Measurements from ENCODE around the gene GFI1B. TPM values are rescaled to one million over a fixed set of nuclear protein-coding genes. Genes with fewer than 3 reads are reported as not detected.

GFI1B gene
- total RNA-seq, 4 donors from 2014 or later, result not detected

DNA sequence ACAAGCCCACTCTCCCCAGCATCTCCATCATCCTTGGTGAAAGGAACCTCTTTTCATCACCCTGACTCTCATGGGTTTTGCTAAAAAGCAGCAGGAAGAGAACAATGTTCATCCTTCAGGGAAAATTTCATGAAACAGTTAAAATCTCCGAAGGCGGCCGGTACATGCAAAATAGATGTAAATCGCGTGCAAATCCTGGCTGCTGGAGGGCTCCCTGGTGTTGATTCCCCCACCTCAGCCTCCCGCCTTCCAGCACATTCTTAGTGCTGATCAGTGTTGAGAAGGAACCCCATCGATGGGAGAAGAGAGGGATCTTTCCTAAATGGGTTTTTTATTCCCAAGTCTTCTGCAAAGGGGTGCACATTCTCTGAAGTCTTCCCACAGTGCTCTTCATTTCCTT, 8.7 kb upstream of the GFI1B start:
- Histone ChIP-seq H3K4me1 (peaks cover 0 to 7% (median 0%) of the 10 kb centered on the region in 4 donors), H3K36me3 (no peaks in the 10 kb centered on the region), H3K4me3 (no peak overlapping the region), H3K27me3 (peaks cover 0 to 8% of the 10 kb centered on the region in 2 donors), H3K9me3 (no peaks in the 10 kb centered on the region), H3K27ac (no peak overlapping the region)
- WGBS, 2 donors, result 27 to 49% methylated on average over 7 of the region's 7 CpGs
- DNase-seq (ENCODE audit: low spot score in 2 of 2), result no peak
- TF ChIP-seq EP300 (IDR thresholded peaks at IDR 0.05) (no peak), POLR2A (IDR thresholded peaks at IDR 0.05) (no peak)
- TF ChIP-seq, protein P1, sequence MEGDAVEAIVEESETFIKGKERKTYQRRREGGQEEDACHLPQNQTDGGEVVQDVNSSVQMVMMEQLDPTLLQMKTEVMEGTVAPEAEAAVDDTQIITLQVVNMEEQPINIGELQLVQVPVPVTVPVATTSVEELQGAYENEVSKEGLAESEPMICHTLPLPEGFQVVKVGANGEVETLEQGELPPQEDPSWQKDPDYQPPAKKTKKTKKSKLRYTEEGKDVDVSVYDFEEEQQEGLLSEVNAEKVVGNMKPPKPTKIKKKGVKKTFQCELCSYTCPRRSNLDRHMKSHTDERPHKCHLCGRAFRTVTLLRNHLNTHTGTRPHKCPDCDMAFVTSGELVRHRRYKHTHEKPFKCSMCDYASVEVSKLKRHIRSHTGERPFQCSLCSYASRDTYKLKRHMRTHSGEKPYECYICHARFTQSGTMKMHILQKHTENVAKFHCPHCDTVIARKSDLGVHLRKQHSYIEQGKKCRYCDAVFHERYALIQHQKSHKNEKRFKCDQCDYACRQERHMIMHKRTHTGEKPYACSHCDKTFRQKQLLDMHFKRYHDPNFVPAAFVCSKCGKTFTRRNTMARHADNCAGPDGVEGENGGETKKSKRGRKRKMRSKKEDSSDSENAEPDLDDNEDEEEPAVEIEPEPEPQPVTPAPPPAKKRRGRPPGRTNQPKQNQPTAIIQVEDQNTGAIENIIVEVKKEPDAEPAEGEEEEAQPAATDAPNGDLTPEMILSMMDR (IDR thresholded peaks at IDR 0.05), result no peak

DNA sequence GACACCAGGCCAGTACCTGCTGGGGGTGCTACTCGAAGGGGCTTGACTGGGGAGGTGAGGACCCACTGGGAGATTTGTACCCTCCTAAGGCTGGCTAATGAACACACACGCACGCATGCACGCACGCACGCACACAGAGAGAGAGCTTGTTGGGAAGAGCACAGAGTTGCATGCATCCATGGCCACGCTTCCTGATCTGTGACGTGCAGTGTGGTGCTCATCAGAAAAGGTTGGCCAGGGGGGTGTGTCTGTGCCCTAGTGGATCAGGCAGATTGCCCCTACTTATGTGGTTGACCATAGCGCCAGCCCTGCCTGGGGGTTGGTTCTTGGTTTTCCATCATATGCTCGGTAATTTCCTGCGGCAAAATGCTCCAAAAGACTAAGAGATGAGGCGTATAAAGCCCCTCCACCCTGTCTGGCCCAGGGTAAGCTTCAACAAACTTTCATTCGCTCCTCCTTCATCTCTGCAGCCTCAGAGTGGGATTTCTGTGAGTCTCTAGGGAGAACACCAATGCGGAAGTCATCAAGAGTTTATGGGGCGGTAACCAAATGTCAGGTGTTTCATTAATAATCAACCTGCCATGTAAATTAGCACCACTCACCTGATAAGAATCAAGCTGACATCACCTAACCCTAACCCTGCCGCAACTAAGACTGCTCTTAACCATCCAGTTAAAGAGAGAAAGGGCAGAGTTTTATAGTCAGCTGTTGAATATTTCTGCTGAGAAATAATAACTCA, 8.0 kb upstream of the GFI1B start:
- no peak for DNase-seq (ENCODE audit: low spot score in 2 of 2)
- Histone ChIP-seq H3K27me3 (peaks cover 0 to 8% of the 10 kb centered on the region in 2 donors), H3K36me3 (no peaks in the 10 kb centered on the region), H3K9me3 (no peaks in the 10 kb centered on the region), H3K27ac (no peak overlapping the region), H3K4me3 (no peak overlapping the region), H3K4me1 (peaks cover 0 to 7% (median 0%) of the 10 kb centered on the region in 4 donors)
- 78 to 84% methylated on average over 16 of the region's 16 CpGs for WGBS, 2 donors
- TF ChIP-seq POLR2A (IDR thresholded peaks at IDR 0.05) (no peak), EP300 (IDR thresholded peaks at IDR 0.05) (no peak)
- TF ChIP-seq, protein P1 (IDR thresholded peaks at IDR 0.05), result no peak

DNA sequence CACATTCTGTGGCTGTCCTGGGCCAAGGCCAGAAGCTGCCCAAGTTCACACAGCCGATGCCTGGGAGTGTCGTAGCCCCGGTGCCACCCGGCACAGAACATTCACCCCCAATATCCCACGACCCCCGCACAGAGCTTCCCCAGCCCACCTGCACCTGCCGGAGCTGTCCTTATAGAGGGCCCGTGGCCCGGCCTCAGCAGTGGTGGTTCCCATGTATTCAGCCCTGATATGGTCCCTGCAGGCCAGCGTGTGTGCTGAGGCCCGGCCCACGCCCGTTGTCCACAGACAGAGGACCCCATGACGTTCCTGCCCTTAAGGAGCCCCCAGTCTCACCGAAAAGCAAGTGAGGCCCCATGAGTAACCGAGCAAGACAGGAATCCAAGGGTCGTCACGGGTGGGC, 5.3 kb upstream of the GFI1B start:
- H3K9me3 ChIP-seq, result no peaks in the 10 kb centered on the region
- 78 to 84% methylated on average over 16 to 17 of the region's 18 CpGs for WGBS, 2 donors

DNA sequence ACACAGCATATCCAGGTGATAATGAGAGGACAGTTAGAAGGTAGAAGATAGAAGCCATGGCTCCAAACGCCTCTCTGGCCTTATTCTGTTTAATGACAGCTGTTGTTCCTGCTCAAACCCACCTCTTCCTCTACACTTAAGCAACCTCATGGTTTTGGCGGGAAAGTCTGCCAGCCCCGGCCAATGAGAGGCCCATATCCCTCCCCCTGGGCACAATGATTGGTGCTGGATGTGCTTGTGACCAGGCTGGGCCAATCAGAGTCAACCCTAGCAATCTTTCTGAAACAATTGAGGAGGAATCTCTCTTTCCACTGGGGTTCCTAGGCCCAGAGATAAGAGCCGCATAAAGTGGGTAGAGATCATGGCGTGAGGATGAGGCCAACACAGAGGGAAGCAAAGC, 4.8 kb upstream of the GFI1B start:
- no peaks in the 10 kb centered on the region for H3K9me3 ChIP-seq
- TF ChIP-seq, protein P1 (IDR thresholded peaks at IDR 0.05), result no peak
- TF ChIP-seq EP300 (IDR thresholded peaks at IDR 0.05), result no peak
- no peak for TF ChIP-seq POLR2A (IDR thresholded peaks at IDR 0.05)
- H3K4me3 ChIP-seq, result no peak overlapping the region
- DNase-seq (ENCODE audit: low spot score in 2 of 2), result no peak
- H3K4me1 ChIP-seq, result peaks cover 0 to 18% (median 2%) of the 10 kb centered on the region in 4 donors
- H3K27me3 ChIP-seq, result peaks cover 0 to 20% of the 10 kb centered on the region in 2 donors
- WGBS, 2 donors, result 90 to 94% methylated on average over 5 of the region's 5 CpGs
- H3K36me3 ChIP-seq, result no peaks in the 10 kb centered on the region
- no peak overlapping the region for H3K27ac ChIP-seq

More for the DNA sequence above, 5.3 kb upstream of the GFI1B start:
- H3K27me3 ChIP-seq, result peaks cover 0 to 16% of the 10 kb centered on the region in 2 donors
- no peak overlapping the region for H3K4me3 ChIP-seq
- no peak for DNase-seq (ENCODE audit: low spot score in 2 of 2)
- TF ChIP-seq, protein P1 (IDR thresholded peaks at IDR 0.05), result no peak
- TF ChIP-seq POLR2A (IDR thresholded peaks at IDR 0.05) (no peak), EP300 (IDR thresholded peaks at IDR 0.05) (no peak)
- H3K36me3 ChIP-seq, result no peaks in the 10 kb centered on the region
- H3K27ac ChIP-seq, result no peak overlapping the region
- peaks cover 0 to 16% (median 2%) of the 10 kb centered on the region in 4 donors for H3K4me1 ChIP-seq

DNA sequence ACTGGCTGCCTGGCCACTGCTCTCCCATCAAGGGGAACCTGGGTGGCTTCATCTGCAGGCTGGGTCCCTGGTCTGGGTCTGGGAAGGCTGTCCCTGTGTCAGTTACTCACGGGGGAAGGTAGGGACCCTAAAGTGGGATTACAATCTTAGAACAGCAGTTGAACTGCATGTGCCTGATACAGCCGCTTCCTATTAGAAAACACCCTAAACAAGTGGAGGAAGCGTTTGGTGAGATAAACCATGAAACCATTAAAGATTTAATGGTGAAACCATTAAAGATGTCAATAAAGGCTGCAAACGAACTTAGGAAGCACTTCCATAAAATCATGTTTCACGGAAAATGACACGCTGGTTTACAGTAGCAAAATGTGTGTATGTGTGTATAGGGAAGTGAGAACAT, 2.5 kb upstream of the GFI1B start:
- Histone ChIP-seq H3K27ac (no peak overlapping the region), H3K36me3 (no peaks in the 10 kb centered on the region), H3K4me3 (no peak overlapping the region), H3K9me3 (no peaks in the 10 kb centered on the region), H3K4me1 (peaks cover 0 to 20% (median 2%) of the 10 kb centered on the region in 4 donors), H3K27me3 (peaks cover 0 to 35% of the 10 kb centered on the region in 2 donors)
- TF ChIP-seq, protein P1 (IDR thresholded peaks at IDR 0.05), result no peak
- no peak for TF ChIP-seq POLR2A (IDR thresholded peaks at IDR 0.05)
- no peak for TF ChIP-seq EP300 (IDR thresholded peaks at IDR 0.05)
- no peak for DNase-seq (ENCODE audit: low spot score in 2 of 2)
- 39 to 47% methylated on average over 6 of the region's 6 CpGs for WGBS, 2 donors
